ENCODE data around the gene KCNK1. TPM values are rescaled to one million over a fixed set of nuclear protein-coding genes. Genes with fewer than 3 reads are reported as not detected.

KCNK1 gene
- total and polyA plus RNA-seq, 2 of the 13 experiments (the other 11 are each of a cell fraction or from before 2014, with no cell fraction given): not detected

- H3K36me3 ChIP-seq (replicated peaks in 1 of 2; ENCODE audit: control insufficient read depth in 1 of 2, insufficient read depth in 2 of 2, low read length in 2 of 2): no peaks in the 10 kb centered on the region
- ChIA-PET CTCF (ENCODE audit: low intra/inter-chr PET ratio, low total read pairs) (no interaction called here), POLR2A (no interaction called here)
- H3K4me2 ChIP-seq (ENCODE audit: low read depth, low read length): no peak overlapping the region
- no peaks in the 10 kb centered on the region for H3K9me3 ChIP-seq (ENCODE audit: low read length)
- intact Hi-C loops (cut with micrococcal nuclease; ENCODE audit: unreplicated experiment) (no loop called here), in situ Hi-C loops (cut with HindIII; ENCODE audit: extremely low pct_ligation_motif_present, low pct_unique_long_range_greater_than_20kb) (no loop called here)
- H4K20me1 ChIP-seq (ENCODE audit: insufficient read depth, low read length): no peaks in the 10 kb centered on the region
- H3K4me1 ChIP-seq (ENCODE audit: insufficient read depth, low read length): no peaks in the 10 kb centered on the region
- no peaks in the 10 kb centered on the region for H3K79me2 ChIP-seq (ENCODE audit: insufficient read depth, low read length)
- no peak for DNase-seq (ENCODE audit: low spot score)
- ATAC-seq: no peak
- no peak overlapping the region for H2AFZ ChIP-seq (ENCODE audit: low read length)
- H3K4me3 ChIP-seq (replicated peaks in 1 of 3; ENCODE audit: insufficient read depth in 1 of 3, low read depth in 2 of 3, low read length in 3 of 3): no peak overlapping the region
- H3K27me3 ChIP-seq (ENCODE audit: control insufficient read depth in 1 of 2, insufficient read depth in 2 of 2, low read length in 2 of 2): no peaks in the 10 kb centered on the region
- H3K27ac ChIP-seq (ENCODE audit: extremely low read length, insufficient read depth, low read length): no peak overlapping the region
- TF ChIP-seq KAT8 (CRISPR knock-in tag; IDR thresholded peaks at IDR 0.05): no peak
- TF ChIP-seq ZNF772 (CRISPR knock-in tag; IDR thresholded peaks at IDR 0.05): no peak
- no peak for TF ChIP-seq PRMT3 (CRISPR knock-in tag; IDR thresholded peaks at IDR 0.05; ENCODE audit: borderline replicate concordance, low read depth)
- TF ChIP-seq NR3C1 (CRISPR knock-in tag; IDR thresholded peaks at IDR 0.05): no peak
- TF ChIP-seq TAF1 (CRISPR knock-in tag; IDR thresholded peaks at IDR 0.05): no peak
- no peak for TF ChIP-seq KLF15 (CRISPR knock-in tag; IDR thresholded peaks at IDR 0.05; ENCODE audit: borderline replicate concordance)
- no peak for TF ChIP-seq SMAD3 (CRISPR knock-in tag; IDR thresholded peaks at IDR 0.05)
- TF ChIP-seq, protein P1, sequence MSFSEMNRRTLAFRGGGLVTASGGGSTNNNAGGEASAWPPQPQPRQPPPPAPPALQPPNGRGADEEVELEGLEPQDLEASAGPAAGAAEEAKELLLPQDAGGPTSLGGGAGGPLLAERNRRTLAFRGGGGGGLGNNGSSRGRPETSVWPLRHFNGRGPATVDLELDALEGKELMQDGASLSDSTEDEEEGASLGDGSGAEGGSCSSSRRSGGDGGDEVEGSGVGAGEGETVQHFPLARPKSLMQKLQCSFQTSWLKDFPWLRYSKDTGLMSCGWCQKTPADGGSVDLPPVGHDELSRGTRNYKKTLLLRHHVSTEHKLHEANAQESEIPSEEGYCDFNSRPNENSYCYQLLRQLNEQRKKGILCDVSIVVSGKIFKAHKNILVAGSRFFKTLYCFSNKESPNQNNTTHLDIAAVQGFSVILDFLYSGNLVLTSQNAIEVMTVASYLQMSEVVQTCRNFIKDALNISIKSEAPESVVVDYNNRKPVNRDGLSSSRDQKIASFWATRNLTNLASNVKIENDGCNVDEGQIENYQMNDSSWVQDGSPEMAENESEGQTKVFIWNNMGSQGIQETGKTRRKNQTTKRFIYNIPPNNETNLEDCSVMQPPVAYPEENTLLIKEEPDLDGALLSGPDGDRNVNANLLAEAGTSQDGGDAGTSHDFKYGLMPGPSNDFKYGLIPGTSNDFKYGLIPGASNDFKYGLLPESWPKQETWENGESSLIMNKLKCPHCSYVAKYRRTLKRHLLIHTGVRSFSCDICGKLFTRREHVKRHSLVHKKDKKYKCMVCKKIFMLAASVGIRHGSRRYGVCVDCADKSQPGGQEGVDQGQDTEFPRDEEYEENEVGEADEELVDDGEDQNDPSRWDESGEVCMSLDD (CRISPR knock-in tag; IDR thresholded peaks at IDR 0.05; ENCODE audit: borderline replicate concordance): no peak
- TF ChIP-seq ZNF557 (CRISPR knock-in tag; IDR thresholded peaks at IDR 0.05): no peak
- TF ChIP-seq ZNF576 (CRISPR knock-in tag; IDR thresholded peaks at IDR 0.05): no peak
- no peak for TF ChIP-seq TARDBP (CRISPR knock-in tag; IDR thresholded peaks at IDR 0.05)
- TF ChIP-seq ONECUT2 (CRISPR knock-in tag; IDR thresholded peaks at IDR 0.05): no peak
- no peak for TF ChIP-seq ZNF780A (CRISPR knock-in tag; IDR thresholded peaks at IDR 0.05)
- no peak for TF ChIP-seq HNF4A (CRISPR knock-in tag; IDR thresholded peaks at IDR 0.05)
- no peak for TF ChIP-seq HNRNPUL1 (IDR thresholded peaks at IDR 0.05; ENCODE audit: low read depth, low read length)
- H3K9ac ChIP-seq (ENCODE audit: insufficient read depth, low read depth, low read length): no peak overlapping the region
- no peak for FAIRE-seq
- no TSS peak for BruUV-seq (replicated peaks)
- WGBS (ENCODE audit: low lambda C conversion rate): 37% methylated on average over 2 of the region's 2 CpGs
Observed at GRCh38 chr1:233605205-233605604, 8.7 kb upstream of the KCNK1 start.
